ENCODE results near the gene KCNJ13.
"Not testable (repeated sequence)": the region's sequence is repeated elsewhere in the genome, so short reads cannot be mapped to it uniquely, and the experiment has no call there.

Gene KCNJ13

DNA sequence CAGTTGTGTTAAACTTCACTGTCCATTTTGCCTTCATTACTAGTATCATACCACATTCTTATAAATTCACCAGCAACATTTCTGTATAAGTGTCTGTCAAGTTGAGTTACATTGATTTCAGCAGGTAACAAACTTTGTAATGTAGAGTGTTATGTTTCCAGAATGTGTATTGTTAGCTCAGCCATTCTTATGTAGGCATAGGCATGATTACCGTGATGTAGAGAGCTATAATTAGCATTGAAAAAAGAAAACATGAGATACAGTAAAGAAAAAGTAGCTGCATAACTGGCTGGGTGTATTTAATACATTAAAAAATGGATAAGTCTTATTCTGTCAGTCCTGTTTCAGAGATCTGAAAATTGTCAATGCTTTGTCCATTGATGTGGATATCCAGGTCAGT is 8.5 kb downstream of the KCNJ13 start:
- DNase-seq = no peak

DNA sequence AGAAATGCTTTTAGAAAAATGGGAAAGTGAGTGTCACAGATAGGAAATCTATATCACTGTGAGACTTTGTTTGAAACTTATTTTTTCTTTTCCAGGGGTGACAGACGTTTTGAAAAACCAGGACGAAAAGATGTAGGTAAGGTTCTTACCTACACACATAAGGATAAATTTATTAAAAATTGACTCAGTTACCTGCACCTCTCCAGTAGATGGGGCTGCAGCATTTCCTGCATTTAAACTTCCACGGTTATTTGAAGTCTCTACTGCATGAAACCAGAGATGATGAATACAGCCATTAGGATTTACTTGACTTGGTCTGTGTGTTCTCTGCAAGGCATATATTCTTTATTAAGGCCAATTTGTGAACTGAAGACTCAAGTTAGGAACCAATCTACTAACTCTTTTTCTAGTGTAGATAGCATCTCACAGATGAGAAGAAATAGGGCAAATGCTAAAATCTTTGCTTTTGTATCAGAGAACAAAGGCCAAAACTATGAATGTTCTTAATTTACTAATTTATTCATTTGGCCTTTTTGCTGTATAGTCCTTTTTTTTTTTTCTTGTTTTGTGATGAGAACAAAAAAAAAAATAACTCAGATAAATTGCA is 15.0 kb downstream of the KCNJ13 start:
- DNase-seq = peak in 4 of 51 donors; percentile 3 to 23 (median 6)

- no peak for DNase-seq
Measured at GRCh38 chr2:232757905-232758304, 18.5 kb downstream of the KCNJ13 start.

- no peak for DNase-seq
Measured at GRCh38 chr2:232750135-232750671, 26.2 kb downstream of the KCNJ13 start.

GRCh38 chr2:232749331-232749730 is 27.0 kb downstream of the KCNJ13 start:
- DNase-seq = no peak

- DNase-seq = no peak
Measured at GRCh38 chr2:232748038-232748437, 28.3 kb downstream of the KCNJ13 start.

GRCh38 chr2:232744963-232745362 is 31.4 kb downstream of the KCNJ13 start:
- DNase-seq = no peak

DNA sequence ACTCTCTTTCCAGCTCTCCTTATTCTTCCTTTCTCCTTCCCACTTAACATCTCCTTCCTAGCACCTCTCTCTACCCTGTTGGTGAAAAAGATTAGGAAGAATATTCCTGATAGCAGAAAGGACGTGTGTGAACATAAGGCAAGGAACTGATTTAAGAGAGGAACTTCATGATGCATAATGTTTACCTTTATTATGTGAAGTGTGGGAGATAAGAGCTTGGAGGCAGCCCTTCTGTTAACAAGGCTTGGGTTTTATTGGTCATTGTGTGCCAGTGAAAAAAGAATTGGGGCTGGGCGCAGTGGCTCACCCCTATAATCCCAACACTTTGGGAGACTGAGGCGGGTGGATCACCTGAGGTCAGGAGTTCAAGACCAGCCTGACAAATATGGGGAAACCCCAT is 34.4 kb downstream of the KCNJ13 start:
- no peak for DNase-seq

GRCh38 chr2:232741294-232741693 is 35.1 kb downstream of the KCNJ13 start:
- no peak for DNase-seq

GRCh38 chr2:232731470-232731869 is 44.9 kb downstream of the KCNJ13 start:
- no peak for DNase-seq

GRCh38 chr2:232728785-232729184 is 47.6 kb downstream of the KCNJ13 start:
- no peak for DNase-seq

DNA sequence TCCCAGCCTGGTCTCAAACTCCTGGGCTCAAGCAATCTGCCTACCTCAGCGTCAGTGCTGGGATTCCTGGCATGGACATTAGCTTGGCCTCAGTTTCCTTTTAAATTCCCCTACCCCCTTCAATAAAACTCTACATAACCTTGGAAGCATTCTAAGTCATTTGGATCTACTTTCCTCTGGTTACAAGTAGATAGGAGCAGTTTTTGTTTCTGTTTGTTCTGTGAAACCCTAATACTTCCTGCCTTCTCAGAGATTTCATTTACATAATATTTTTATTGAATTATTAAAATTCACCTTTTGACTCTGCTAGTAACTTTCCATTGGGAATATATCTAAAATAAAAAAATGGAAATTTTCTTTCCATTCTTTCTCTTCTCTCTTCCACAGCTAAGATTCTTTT is 53.3 kb downstream of the KCNJ13 start:
- DNase-seq = no peak

DNA sequence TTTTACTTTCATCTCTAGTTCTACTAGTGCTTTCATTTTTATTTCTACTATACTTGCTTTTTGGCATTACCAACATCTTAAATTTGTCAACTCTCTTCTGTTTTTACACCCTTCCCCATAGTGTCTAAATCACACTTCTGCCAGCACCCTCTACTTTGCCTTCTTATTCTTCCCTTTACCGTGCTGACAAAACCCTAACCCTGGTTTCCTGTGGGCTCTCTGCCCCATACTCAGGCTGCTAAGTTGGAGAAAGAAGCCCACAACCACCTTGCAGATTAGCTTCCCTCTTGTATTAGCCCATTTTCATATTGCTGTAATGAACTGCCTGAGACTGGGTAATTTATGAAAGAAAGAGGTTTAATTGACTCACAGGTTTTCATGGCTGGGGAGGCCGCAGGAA is 54.5 kb downstream of the KCNJ13 start:
- DNase-seq = no peak

GRCh38 chr2:232721261-232721660 is 55.1 kb downstream of the KCNJ13 start:
- DNase-seq = no peak

DNA sequence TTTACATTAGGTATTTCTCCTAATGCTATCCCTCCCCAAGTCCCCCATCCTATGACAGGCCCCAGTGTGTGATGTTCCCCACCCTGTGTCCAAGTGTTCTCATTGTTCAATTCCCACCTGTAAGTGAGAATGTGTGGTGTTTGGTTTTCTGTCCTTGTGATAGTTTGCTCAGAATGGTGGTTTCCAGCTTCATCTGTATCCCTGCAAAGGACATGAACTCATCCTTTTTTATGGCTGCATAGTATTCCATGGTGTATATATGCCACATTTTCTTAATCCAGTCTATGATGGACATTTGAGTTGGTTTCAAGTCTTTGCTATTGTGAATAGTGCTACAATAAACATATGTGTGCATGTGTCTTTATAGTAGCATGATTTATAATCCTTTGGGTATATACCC is 56.3 kb downstream of the KCNJ13 start:
- DNase-seq = not testable (repeated sequence)
